SK-N-SH treated with all-trans-retinoic acid at 6 μM for 48 hours (cell line): Measurements from ENCODE around the gene LILRA5.

ENCODE experiments used
- ATAC-seq: fragments of 200-7000 bp; cut with Tn5 transposase; 3 replicates; pipeline ENCODE4 v1.9.1; 2020; ENCODE audit warnings: mild to moderate bottlenecking, moderate library complexity
- ARNTL ChIP-seq: fragments of 450-650 bp; formaldehyde crosslinking; IDR thresholded peaks from 2 replicates; pipeline ENCODE4 v1.5.0; 2020; ENCODE audit warnings: low read depth, mild to moderate bottlenecking, moderate library complexity, borderline replicate concordance
- BACH2 ChIP-seq: fragments of 250-450 bp; sonication (Bioruptor Pico); IDR thresholded peaks from 2 replicates; pipeline ENCODE4 v1.9.0; 2021; ENCODE audit warnings: mild to moderate bottlenecking, borderline replicate concordance
- CSDC2 ChIP-seq: fragments of 250-450 bp; sonication (Bioruptor Pico); IDR thresholded peaks from 2 replicates; pipeline ENCODE4 v1.5.0; 2020; ENCODE audit warnings: mild to moderate bottlenecking, moderate library complexity
- ESRRG ChIP-seq: fragments of 250-450 bp; sonication (Bioruptor Pico); IDR thresholded peaks from 2 replicates; pipeline ENCODE4 v1.6.1; 2021; ENCODE audit warnings: mild to moderate bottlenecking
- GLIS3 ChIP-seq: fragments of 250-450 bp; sonication (Bioruptor Pico); IDR thresholded peaks from 2 replicates; pipeline ENCODE4 v1.5.0; 2020; ENCODE audit warnings: mild to moderate bottlenecking, moderate library complexity
- ISL1 ChIP-seq: fragments of 250-450 bp; sonication (Bioruptor Pico); IDR thresholded peaks from 2 replicates; pipeline ENCODE4 v2.1.2; 2022; ENCODE audit warnings: mild to moderate bottlenecking, moderate library complexity
- OSR1 ChIP-seq: fragments of 250-450 bp; sonication (Bioruptor Pico); IDR thresholded peaks from 2 replicates; pipeline ENCODE4 v1.8.0; 2022; ENCODE audit warnings: moderate library complexity, mild to moderate bottlenecking, inconsistent platforms
- PPARA ChIP-seq: fragments of 250-450 bp; sonication (Bioruptor Pico); IDR thresholded peaks from 2 replicates; pipeline ENCODE4 v1.5.0; 2020; ENCODE audit warnings: mild to moderate bottlenecking, borderline replicate concordance
- SNAI2 ChIP-seq: fragments of 250-450 bp; sonication (Bioruptor Pico); IDR thresholded peaks from 2 replicates; pipeline ENCODE4 v1.5.0; 2020; ENCODE audit warnings: mild to moderate bottlenecking, moderate library complexity
- TOX ChIP-seq: fragments of 250-450 bp; sonication (Bioruptor Pico); IDR thresholded peaks from 2 replicates; pipeline ENCODE4 v1.8.0; 2021; ENCODE audit warnings: mild to moderate bottlenecking, moderate library complexity, borderline replicate concordance
- ZC3H10 ChIP-seq: fragments of 250-450 bp; sonication (Bioruptor Pico); IDR thresholded peaks from 2 replicates; pipeline ENCODE4 v1.5.1; 2021; ENCODE audit warnings: mild to moderate bottlenecking, moderate library complexity
- ZFP3 ChIP-seq: fragments of 250-450 bp; sonication (Bioruptor Pico); IDR thresholded peaks from 2 replicates; pipeline ENCODE4 v1.5.0; 2020; ENCODE audit warnings: mild to moderate bottlenecking, moderate library complexity
- ZFP30 ChIP-seq: fragments of 450-650 bp; formaldehyde crosslinking; IDR thresholded peaks from 2 replicates; pipeline ENCODE4 v1.5.0; 2022; ENCODE audit warnings: mild to moderate bottlenecking, moderate library complexity
- ZNF565 ChIP-seq: fragments of 450-650 bp; formaldehyde crosslinking; conservative IDR thresholded peaks from 2 replicates; pipeline ENCODE4 v1.5.0; 2020; ENCODE audit warnings: low read depth, mild to moderate bottlenecking, moderate library complexity
- ZNF70 ChIP-seq: fragments of 450-650 bp; formaldehyde crosslinking; IDR thresholded peaks from 2 replicates; pipeline ENCODE4 v1.5.0; 2020; ENCODE audit warnings: mild to moderate bottlenecking, moderate library complexity
- ZNF8 ChIP-seq: fragments of 450-650 bp; formaldehyde crosslinking; IDR thresholded peaks from 2 replicates; pipeline ENCODE4 v1.5.0; 2020; ENCODE audit warnings: mild to moderate bottlenecking, moderate library complexity
- TF ChIP-seq, protein P1 (sequence below): fragments of 250-450 bp; sonication (Bioruptor Pico); IDR thresholded peaks from 2 replicates; pipeline ENCODE4 v1.5.1; 2020; ENCODE audit warnings: low read depth, mild to moderate bottlenecking, moderate library complexity
- TF ChIP-seq, protein P2 (sequence below): fragments of 250-450 bp; sonication (Bioruptor Pico); IDR thresholded peaks from 2 replicates; pipeline ENCODE4 v1.8.0; 2020; ENCODE audit warnings: mild to moderate bottlenecking, moderate library complexity, borderline replicate concordance
- TF ChIP-seq, protein P3 (sequence below): fragments of 250-450 bp; sonication (Bioruptor Pico); IDR thresholded peaks from 2 replicates; pipeline ENCODE4 v1.8.0; 2021; ENCODE audit warnings: low read depth, mild to moderate bottlenecking, moderate library complexity, borderline replicate concordance

LILRA5 gene

DNA sequence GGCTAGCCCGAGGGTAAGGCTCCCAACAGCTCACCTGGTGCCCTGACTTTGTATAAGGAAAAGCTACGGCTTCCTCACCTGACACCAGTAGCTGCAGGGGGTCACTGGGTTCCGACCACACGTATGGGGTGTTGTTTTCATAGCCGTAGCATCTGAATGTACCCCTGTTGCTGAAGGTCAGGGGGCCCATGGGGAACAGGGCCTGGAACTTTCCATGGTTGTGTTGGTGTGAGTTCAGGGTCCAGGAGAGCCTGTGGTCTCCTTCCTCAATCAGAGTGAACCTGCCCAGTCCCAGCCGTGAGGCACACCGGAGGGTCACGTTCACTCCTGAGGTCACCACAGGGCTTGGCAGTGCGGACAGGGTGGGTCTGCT lies 24.9 kb upstream of the LILRA5 start:
- ATAC-seq, result no peak
- TF ChIP-seq ZFP30 (no peak), ZNF565 (CRISPR knock-in tag) (no peak), ZFP3 (CRISPR knock-in tag) (no peak), TOX (CRISPR knock-in tag) (no peak), ISL1 (no peak), ARNTL (CRISPR knock-in tag) (no peak), BACH2 (no peak), OSR1 (CRISPR knock-in tag) (no peak), SNAI2 (CRISPR knock-in tag) (no peak), GLIS3 (no peak), ZNF70 (CRISPR knock-in tag) (no peak), ZNF8 (no peak), ZC3H10 (CRISPR knock-in tag) (no peak)
- TF ChIP-seq, protein P1, sequence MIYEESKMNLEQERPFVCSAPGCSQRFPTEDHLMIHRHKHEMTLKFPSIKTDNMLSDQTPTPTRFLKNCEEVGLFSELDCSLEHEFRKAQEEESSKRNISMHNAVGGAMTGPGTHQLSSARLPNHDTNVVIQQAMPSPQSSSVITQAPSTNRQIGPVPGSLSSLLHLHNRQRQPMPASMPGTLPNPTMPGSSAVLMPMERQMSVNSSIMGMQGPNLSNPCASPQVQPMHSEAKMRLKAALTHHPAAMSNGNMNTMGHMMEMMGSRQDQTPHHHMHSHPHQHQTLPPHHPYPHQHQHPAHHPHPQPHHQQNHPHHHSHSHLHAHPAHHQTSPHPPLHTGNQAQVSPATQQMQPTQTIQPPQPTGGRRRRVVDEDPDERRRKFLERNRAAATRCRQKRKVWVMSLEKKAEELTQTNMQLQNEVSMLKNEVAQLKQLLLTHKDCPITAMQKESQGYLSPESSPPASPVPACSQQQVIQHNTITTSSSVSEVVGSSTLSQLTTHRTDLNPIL (CRISPR knock-in tag), result no peak
- TF ChIP-seq, protein P2, sequence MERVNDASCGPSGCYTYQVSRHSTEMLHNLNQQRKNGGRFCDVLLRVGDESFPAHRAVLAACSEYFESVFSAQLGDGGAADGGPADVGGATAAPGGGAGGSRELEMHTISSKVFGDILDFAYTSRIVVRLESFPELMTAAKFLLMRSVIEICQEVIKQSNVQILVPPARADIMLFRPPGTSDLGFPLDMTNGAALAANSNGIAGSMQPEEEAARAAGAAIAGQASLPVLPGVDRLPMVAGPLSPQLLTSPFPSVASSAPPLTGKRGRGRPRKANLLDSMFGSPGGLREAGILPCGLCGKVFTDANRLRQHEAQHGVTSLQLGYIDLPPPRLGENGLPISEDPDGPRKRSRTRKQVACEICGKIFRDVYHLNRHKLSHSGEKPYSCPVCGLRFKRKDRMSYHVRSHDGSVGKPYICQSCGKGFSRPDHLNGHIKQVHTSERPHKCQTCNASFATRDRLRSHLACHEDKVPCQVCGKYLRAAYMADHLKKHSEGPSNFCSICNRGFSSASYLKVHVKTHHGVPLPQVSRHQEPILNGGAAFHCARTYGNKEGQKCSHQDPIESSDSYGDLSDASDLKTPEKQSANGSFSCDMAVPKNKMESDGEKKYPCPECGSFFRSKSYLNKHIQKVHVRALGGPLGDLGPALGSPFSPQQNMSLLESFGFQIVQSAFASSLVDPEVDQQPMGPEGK (CRISPR knock-in tag), result no peak

DNA sequence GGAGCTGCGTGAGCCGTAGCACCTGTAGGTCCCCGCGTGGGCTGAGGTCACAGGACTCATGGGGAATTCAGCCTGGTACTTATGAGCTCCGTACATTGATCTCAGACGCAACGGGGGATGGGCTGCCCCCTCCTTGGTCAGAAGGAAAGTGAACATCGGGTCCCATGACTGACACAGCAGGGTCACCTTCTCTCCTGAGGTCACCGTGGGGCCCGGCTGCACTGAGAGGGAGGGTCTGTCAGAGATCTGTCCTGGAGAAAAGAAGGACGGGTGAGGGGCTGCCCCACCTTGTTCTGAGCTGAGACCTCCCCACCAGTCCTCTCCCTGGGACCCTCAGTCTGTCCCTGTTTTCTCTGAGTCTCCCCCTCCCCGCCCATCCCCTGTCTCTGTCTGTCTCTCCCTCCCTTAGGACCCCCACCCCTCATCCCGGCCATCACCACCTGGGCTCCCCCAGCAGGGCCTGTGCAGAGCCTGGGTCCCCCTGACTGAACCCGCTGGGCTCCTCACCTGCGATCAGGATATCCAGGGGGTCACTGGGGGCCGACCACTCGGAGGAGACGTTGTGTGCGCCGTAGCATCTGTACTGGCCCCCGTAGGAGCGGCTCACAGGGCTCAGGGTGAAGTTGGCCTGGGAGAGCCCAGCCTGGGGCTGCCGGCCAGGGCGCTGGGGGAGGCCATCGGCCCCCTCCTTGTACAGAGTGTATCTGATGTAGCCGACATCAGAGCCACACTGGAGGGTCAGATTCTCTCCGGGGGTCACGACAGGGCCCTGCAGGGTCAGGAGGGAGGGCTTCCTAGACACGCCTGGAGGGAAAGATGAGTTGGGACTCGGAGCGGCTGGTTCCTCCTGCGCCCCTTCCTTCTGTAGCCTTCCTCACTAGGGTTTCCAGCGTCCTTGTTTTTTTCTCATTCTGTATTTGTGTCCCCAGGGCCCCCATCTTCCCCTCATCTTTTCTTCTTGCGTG lies 24.2 kb upstream of the LILRA5 start:
- TF ChIP-seq CSDC2 (CRISPR knock-in tag) (no peak), ZNF70 (CRISPR knock-in tag) (no peak), GLIS3 (no peak), ZFP3 (CRISPR knock-in tag) (no peak), PPARA (CRISPR knock-in tag) (no peak), ISL1 (no peak), ZC3H10 (CRISPR knock-in tag) (no peak)
- TF ChIP-seq, protein P2 (CRISPR knock-in tag), result no peak
- TF ChIP-seq, protein P3, sequence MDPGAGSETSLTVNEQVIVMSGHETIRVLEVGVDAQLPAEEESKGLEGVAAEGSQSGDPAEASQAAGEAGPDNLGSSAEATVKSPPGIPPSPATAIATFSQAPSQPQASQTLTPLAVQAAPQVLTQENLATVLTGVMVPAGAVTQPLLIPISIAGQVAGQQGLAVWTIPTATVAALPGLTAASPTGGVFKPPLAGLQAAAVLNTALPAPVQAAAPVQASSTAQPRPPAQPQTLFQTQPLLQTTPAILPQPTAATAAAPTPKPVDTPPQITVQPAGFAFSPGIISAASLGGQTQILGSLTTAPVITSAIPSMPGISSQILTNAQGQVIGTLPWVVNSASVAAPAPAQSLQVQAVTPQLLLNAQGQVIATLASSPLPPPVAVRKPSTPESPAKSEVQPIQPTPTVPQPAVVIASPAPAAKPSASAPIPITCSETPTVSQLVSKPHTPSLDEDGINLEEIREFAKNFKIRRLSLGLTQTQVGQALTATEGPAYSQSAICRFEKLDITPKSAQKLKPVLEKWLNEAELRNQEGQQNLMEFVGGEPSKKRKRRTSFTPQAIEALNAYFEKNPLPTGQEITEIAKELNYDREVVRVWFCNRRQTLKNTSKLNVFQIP (CRISPR knock-in tag), result no peak
- TF ChIP-seq, all 23 proteins: peak for 0
- ATAC-seq, result no peak

DNA sequence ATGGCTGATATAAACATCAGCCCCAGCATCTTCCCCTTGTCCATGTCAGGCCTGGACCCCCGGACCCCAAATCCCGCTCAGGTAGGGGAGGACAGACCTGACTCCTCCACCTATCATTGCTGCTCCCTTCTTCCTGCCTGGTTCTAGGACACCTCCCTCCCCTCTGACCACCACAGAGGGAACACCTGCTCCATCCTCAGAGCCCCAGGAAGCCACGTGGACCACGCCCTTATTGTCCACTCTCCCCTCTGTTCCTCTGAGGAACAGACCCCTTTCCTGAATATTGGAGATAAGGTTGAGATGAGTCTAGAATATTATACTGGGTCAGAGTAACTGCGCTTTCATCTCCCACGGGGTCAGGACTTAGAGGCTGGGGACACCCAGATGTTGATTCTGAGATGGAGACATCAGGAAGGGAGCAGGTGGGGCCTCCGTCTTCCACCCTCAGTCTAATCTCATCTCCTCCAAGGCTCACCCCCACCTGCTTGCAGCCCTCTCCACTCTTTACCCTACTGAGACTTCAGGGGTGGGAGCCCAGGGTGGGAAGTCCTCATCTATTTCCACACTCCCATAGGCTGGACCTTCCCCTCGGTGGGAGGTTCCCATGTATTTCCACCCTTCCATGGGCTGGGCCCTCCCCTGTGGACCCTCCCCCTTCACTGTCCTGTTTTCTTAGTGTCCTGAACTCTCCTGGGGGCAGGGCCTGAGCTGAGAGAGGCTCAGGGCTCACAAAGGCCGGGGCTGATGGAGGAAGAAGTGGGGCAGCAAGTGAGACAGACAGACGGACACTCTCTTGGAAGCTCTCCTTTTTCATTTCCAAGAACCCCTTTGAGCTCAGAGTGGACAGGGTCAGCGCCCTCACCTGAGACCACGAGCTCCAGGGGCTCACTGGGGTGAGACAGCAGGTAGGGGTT lies 23.3 kb upstream of the LILRA5 start:
- no peak for ATAC-seq
- TF ChIP-seq ESRRG, result no peak
- TF ChIP-seq, protein P1 (CRISPR knock-in tag), result no peak
- TF ChIP-seq GLIS3, result no peak
- no peak for TF ChIP-seq BACH2
- TF ChIP-seq CSDC2 (CRISPR knock-in tag), result no peak
- TF ChIP-seq, protein P3 (CRISPR knock-in tag), result no peak
- TF ChIP-seq TOX (CRISPR knock-in tag), result no peak
- TF ChIP-seq ZFP30, result no peak
